Thoracic aorta (tissue), 2 donors: ENCODE measurements around the gene SDK1. TPM values are rescaled to one million over a fixed set of nuclear protein-coding genes. Genes with fewer than 3 reads are reported as not detected.

Source experiments
- ATAC-seq: fragments of 150-250 bp; one replicate; pipeline ENCODE4 v1.8.0; 2017; ENCODE audit warnings: low read depth; ENCODE audit not compliant: insufficient number of reproducible peaks, low FRiP score
- DNase-seq: peaks from one replicate; pipeline ENCODE4 v3.0.0-alpha.2; 2020; ENCODE audit warnings: low spot score
- H3K27ac ChIP-seq, 2 donors: fragments of 200-600 bp; sonication (generic); 1 replicate in 1 of 2; 2 replicates in 1 of 2; pipeline ENCODE4 v1.5.1; 2016; ENCODE audit warnings: mild to moderate bottlenecking in 2 of 2, moderate library complexity in 2 of 2
- H3K27me3 ChIP-seq: fragments of 200-600 bp; sonication (generic); replicated peaks from 2 replicates; pipeline ENCODE4 v1.6.0; 2016; ENCODE audit warnings: mild to moderate bottlenecking; ENCODE audit not compliant: insufficient read depth
- H3K36me3 ChIP-seq: fragments of 200-600 bp; sonication (generic); one replicate; pipeline ENCODE4 v1.5.1; 2016
- H3K4me1 ChIP-seq, 2 donors: fragments of 200-600 bp; sonication (generic); 1 replicate in 1 of 2; 2 replicates in 1 of 2; pipeline versions ENCODE4 v1.5.1 to v1.6.0; 2016; ENCODE audit warnings: low read depth in 2 of 2, mild to moderate bottlenecking in 1 of 2; ENCODE audit not compliant: control insufficient read depth in 1 of 2
- H3K4me3 ChIP-seq: fragments of 200-600 bp; sonication (generic); 2 replicates; pipeline ENCODE4 v1.5.1; 2016; ENCODE audit warnings: mild to moderate bottlenecking
- H3K9me3 ChIP-seq: fragments of 200-600 bp; sonication (generic); 2 replicates; pipeline ENCODE4 v1.5.1; 2016
- total RNA-seq, 2 donors: library from RNA; depleted of rRNA; stranded (reverse); fragments of >200 nt; gene quantifications; one replicate each; pipeline versions ENCODE4 v1.1.0 to v1.2.3, GENCODE V29; 2016
- TF ChIP-seq, protein P1 (sequence below): fragments of 200-600 bp; sonication (generic); IDR thresholded peaks from one replicate; pipeline ENCODE4 v1.5.1; 2019; ENCODE audit warnings: antibody characterized with exemption

The SDK1 gene
- total RNA-seq, 2 donors from 2014 or later: 27.5 to 29.2 TPM

GRCh38 chr7:3349126-3349525 is 48.1 kb downstream of the SDK1 start:
- H3K36me3 ChIP-seq: no peaks in the 10 kb centered on the region
- no peaks in the 10 kb centered on the region for H3K4me1 ChIP-seq
- no peaks in the 10 kb centered on the region for H3K9me3 ChIP-seq
- H3K27me3 ChIP-seq: no peaks in the 10 kb centered on the region
- DNase-seq: no peak
- no peak for ATAC-seq
- H3K4me3 ChIP-seq: no peak overlapping the region
- TF ChIP-seq, protein P1, sequence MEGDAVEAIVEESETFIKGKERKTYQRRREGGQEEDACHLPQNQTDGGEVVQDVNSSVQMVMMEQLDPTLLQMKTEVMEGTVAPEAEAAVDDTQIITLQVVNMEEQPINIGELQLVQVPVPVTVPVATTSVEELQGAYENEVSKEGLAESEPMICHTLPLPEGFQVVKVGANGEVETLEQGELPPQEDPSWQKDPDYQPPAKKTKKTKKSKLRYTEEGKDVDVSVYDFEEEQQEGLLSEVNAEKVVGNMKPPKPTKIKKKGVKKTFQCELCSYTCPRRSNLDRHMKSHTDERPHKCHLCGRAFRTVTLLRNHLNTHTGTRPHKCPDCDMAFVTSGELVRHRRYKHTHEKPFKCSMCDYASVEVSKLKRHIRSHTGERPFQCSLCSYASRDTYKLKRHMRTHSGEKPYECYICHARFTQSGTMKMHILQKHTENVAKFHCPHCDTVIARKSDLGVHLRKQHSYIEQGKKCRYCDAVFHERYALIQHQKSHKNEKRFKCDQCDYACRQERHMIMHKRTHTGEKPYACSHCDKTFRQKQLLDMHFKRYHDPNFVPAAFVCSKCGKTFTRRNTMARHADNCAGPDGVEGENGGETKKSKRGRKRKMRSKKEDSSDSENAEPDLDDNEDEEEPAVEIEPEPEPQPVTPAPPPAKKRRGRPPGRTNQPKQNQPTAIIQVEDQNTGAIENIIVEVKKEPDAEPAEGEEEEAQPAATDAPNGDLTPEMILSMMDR: no peak
- H3K27ac ChIP-seq: no peak overlapping the region

DNA sequence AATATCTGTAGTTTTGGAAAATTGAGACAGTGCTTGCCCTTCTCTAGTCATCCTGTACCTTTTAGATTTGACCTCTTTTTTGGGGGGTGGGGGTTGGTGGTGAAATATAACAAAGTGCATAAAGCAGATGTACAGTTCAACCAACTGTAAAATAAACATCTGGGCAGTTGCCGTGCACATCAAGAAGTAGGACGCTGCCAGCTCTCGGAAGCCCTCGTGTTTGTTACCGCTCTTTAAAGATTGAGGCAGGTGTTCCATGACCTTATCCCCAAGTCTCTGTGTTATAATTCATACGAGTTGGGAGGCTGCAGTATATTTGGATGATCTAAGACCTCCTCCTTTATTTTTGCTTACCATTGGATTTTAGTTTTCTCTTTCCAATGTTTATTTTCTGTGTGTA is 55.1 kb downstream of the SDK1 start:
- Histone ChIP-seq H3K36me3 (no peaks in the 10 kb centered on the region), H3K9me3 (no peaks in the 10 kb centered on the region), H3K27me3 (no peaks in the 10 kb centered on the region), H3K27ac (no peak overlapping the region), H3K4me1 (peaks cover 0 to 7% of the 10 kb centered on the region in 2 donors), H3K4me3 (no peak overlapping the region)
- DNase-seq: no peak
- ATAC-seq: no peak
- TF ChIP-seq, protein P1: no peak

- Histone ChIP-seq H3K9me3 (no peaks in the 10 kb centered on the region), H3K4me1 (peaks cover 0 to 7% of the 10 kb centered on the region in 2 donors), H3K36me3 (no peaks in the 10 kb centered on the region), H3K27ac (no peak overlapping the region), H3K4me3 (no peak overlapping the region), H3K27me3 (no peaks in the 10 kb centered on the region)
- DNase-seq (no peak), ATAC-seq (no peak)
- TF ChIP-seq, protein P1: no peak
Measured at GRCh38 chr7:3358991-3359390, 57.9 kb downstream of the SDK1 start.

- no peak overlapping the region for H3K27ac ChIP-seq
- peaks cover 8 to 30% of the 10 kb centered on the region in 2 donors for H3K4me1 ChIP-seq
- no peaks in the 10 kb centered on the region for H3K36me3 ChIP-seq
- no peak for DNase-seq
- H3K27me3 ChIP-seq: no peaks in the 10 kb centered on the region
- ATAC-seq: no peak
- TF ChIP-seq, protein P1: no peak
- H3K9me3 ChIP-seq: no peaks in the 10 kb centered on the region
- no peak overlapping the region for H3K4me3 ChIP-seq
Measured at GRCh38 chr7:3367261-3367660, 66.2 kb downstream of the SDK1 start.

DNA sequence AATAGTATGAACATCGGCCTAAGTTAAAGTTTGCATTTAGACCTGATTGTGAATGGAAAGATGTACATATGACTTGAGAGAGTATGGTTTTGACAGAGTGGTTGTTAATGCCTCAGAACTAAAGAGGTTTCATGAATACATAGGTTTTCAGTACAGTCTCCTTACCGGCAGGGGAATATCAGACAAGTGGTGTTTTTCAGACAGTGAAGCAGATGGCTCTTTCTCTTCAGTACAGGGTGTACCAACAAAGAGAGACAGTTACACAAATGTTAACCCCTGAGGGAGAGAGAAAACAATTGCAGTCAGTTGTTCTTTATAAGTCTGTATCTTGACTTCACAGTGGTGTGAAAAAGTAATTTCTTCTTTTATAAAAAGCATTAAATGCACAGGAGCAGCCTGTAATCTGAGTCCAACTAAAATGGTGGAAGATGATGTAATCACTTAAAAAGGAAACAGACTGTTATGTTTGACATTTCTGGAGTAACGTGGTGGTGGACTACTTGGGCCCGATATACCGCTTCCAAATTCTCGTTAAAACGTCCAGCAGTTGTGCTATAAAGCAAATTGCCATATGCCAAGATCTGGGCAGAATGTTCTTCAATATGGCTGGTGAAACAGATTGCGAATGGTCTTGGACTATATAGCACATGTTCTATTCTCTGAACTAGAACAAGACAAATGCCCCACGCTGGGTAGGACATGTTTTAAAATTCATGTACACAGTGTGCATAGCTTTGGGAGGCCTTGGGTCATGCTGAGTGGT is 69.2 kb downstream of the SDK1 start:
- no peaks in the 10 kb centered on the region for H3K9me3 ChIP-seq
- no peak for DNase-seq
- H3K36me3 ChIP-seq: no peaks in the 10 kb centered on the region
- no peaks in the 10 kb centered on the region for H3K27me3 ChIP-seq
- H3K27ac ChIP-seq: no peak overlapping the region
- H3K4me1 ChIP-seq: peaks cover 8 to 33% of the 10 kb centered on the region in 2 donors
- no peak for ATAC-seq
- TF ChIP-seq, protein P1: no peak
- no peak overlapping the region for H3K4me3 ChIP-seq
